B cell (primary cell): ENCODE data around the gene DCDC2C.

ENCODE experiments used
- CTCF ChIP-seq: fragments of 200-600 bp; IDR thresholded peaks from one replicate; pipeline ENCODE4 v1.8.0; 2022; ENCODE audit warnings: antibody characterized with exemption, mild to moderate bottlenecking
- EZH2 ChIP-seq: IDR thresholded peaks from 2 replicates; pipeline ENCODE4 v1.6.1; 2012; ENCODE audit warnings: borderline replicate concordance, low read depth, mild to moderate bottlenecking, moderate library complexity, low read length; ENCODE audit not compliant: insufficient read depth, poor library complexity, severe bottlenecking

GRCh38 chr2:3662239-3662638, 41.1 kb upstream of the DCDC2C start:
- TF ChIP-seq CTCF (no peak), EZH2 (no peak)
